ENCODE results near the gene GALNT10. TPM values are rescaled to one million over a fixed set of nuclear protein-coding genes. Genes with fewer than 3 reads are reported as not detected.
A peak's percentile ranks its signal among the peaks of the same experiment; 100 is the strongest.

Gene GALNT10
- total RNA-seq, 1 donor from 2014 or later = 10.4 TPM

DNA sequence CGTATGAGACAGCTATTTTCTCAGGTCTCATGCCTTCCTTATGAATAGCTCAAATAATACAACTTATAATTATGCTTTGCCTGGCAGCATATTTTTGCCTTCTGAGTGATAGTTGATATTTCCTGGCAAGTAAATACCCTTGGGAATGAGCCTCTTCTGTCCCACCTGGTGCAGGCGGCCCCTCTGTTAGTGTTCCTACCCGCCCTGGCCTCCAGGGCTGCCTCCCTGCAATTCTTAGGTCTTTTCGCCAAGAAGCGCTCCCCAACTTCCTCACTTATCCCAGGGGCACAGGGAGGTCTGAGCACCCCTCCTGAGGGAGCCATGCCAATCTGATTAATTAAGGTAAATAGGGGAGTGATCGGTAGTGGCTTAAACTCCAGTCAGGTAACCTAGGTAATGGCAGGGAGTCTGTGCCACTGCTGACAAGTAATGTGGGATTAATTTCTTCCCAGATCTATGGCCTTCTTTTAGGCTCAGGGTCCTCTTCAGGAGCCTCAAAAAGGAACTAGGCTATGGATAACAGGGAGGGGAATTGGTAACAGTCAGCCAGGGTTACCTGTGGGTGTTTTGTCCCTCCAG, 81.5 kb downstream of the GALNT10 start:
- Histone ChIP-seq H3K9ac (ENCODE audit: low read depth in 1 of 3, low read length in 3 of 3) (no peak overlapping the region), H3K27me3 (ENCODE audit: control insufficient read depth in 3 of 3, insufficient read depth in 3 of 3, low read length in 3 of 3) (no peaks in the 10 kb centered on the region), H3K27ac (ENCODE audit: low read depth, low read length) (peak overlapping the region; percentile 38), H3K4me3 (ENCODE audit: low read length in 3 of 3) (no peak overlapping the region), H3K9me3 (ENCODE audit: control insufficient read depth in 3 of 3, low read length in 3 of 3) (no peaks in the 10 kb centered on the region), H3K36me3 (ENCODE audit: control insufficient read depth in 3 of 3, insufficient read depth in 3 of 3, low read length in 3 of 3) (no peaks in the 10 kb centered on the region), H3K4me1 (ENCODE audit: control insufficient read depth in 3 of 3, insufficient read depth in 3 of 3, low read length in 3 of 3) (peaks cover 12 to 30% (median 19%) of the 10 kb centered on the region in 3 donors)

GRCh38 chr5:154273028-154273617, 82.6 kb downstream of the GALNT10 start:
- Histone ChIP-seq H3K9me3 (ENCODE audit: control insufficient read depth in 3 of 3, low read length in 3 of 3) (no peaks in the 10 kb centered on the region), H3K4me3 (ENCODE audit: low read length in 3 of 3) (peak overlapping the region in 1 of 3 donors; percentile 31), H3K4me1 (ENCODE audit: control insufficient read depth in 3 of 3, insufficient read depth in 3 of 3, low read length in 3 of 3) (peaks cover 15 to 36% (median 19%) of the 10 kb centered on the region in 3 donors), H3K27me3 (ENCODE audit: control insufficient read depth in 3 of 3, insufficient read depth in 3 of 3, low read length in 3 of 3) (no peaks in the 10 kb centered on the region), H3K9ac (ENCODE audit: low read depth in 1 of 3, low read length in 3 of 3) (peak overlapping the region in 1 of 3 donors; percentile 24), H3K36me3 (ENCODE audit: control insufficient read depth in 3 of 3, insufficient read depth in 3 of 3, low read length in 3 of 3) (no peaks in the 10 kb centered on the region), H3K27ac (ENCODE audit: low read depth, low read length) (peak overlapping the region; percentile 38)

DNA sequence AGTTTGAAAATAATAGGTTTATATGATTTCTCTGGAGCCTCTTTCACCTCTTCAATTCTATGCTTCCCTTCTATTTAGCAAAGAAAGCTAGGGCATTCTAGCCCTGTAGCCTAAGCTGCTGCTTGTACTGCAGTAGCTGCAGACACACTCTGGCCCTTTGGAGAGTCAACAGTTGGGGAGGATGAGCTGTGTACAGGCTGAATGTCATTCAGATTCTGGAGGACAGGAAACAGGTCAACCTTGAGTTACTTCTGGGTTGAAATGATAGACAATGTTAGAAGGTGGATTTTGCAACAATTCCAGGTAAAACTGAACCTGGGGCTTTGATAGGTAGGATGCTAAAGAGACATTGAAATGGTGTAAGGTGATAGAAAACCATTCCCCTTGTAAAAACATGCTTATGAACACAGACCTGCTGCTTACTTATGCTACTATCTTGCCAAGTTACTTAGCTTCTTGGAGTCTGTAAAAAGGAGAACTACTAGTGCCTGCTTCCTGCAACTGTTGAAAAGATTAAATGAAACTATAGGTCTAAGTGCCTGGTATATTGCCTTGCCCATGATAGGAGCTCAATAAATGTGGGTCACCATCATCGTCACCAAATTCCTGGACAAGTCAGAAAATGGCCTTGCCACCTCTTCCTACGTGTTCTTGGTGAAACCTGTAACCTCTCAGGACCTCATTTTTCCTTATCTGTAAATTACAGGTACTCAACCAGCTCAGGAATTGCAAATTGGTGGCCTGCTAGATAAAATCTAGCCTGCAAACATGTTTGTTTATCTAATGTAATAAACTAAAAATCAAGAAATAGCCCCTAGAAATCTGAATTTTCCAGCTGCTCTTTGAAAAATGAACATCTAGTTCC, 83.7 kb downstream of the GALNT10 start:
- H3K27ac ChIP-seq (ENCODE audit: low read depth, low read length) = no peak overlapping the region
- no peak overlapping the region for H3K9ac ChIP-seq (ENCODE audit: low read depth in 1 of 3, low read length in 3 of 3)
- H3K36me3 ChIP-seq (ENCODE audit: control insufficient read depth in 3 of 3, insufficient read depth in 3 of 3, low read length in 3 of 3) = no peaks in the 10 kb centered on the region
- H3K27me3 ChIP-seq (ENCODE audit: control insufficient read depth in 3 of 3, insufficient read depth in 3 of 3, low read length in 3 of 3) = no peaks in the 10 kb centered on the region
- H3K4me1 ChIP-seq (ENCODE audit: control insufficient read depth in 3 of 3, insufficient read depth in 3 of 3, low read length in 3 of 3) = peaks cover 15 to 36% (median 19%) of the 10 kb centered on the region in 3 donors
- H3K4me3 ChIP-seq (ENCODE audit: low read length in 3 of 3) = no peak overlapping the region
- no peaks in the 10 kb centered on the region for H3K9me3 ChIP-seq (ENCODE audit: control insufficient read depth in 3 of 3, low read length in 3 of 3)

- Histone ChIP-seq H3K9me3 (ENCODE audit: control insufficient read depth in 3 of 3, low read length in 3 of 3) (no peaks in the 10 kb centered on the region), H3K27me3 (ENCODE audit: control insufficient read depth in 3 of 3, insufficient read depth in 3 of 3, low read length in 3 of 3) (no peaks in the 10 kb centered on the region), H3K4me3 (ENCODE audit: low read length in 3 of 3) (no peak overlapping the region), H3K4me1 (ENCODE audit: control insufficient read depth in 3 of 3, insufficient read depth in 3 of 3, low read length in 3 of 3) (peaks cover 12 to 36% (median 19%) of the 10 kb centered on the region in 3 donors), H3K27ac (ENCODE audit: low read depth, low read length) (no peak overlapping the region), H3K36me3 (ENCODE audit: control insufficient read depth in 3 of 3, insufficient read depth in 3 of 3, low read length in 3 of 3) (no peaks in the 10 kb centered on the region), H3K9ac (ENCODE audit: low read depth in 1 of 3, low read length in 3 of 3) (no peak overlapping the region)
Observed at GRCh38 chr5:154274828-154275185, 84.3 kb downstream of the GALNT10 start.

- no peaks in the 10 kb centered on the region for H3K27me3 ChIP-seq (ENCODE audit: control insufficient read depth in 3 of 3, insufficient read depth in 3 of 3, low read length in 3 of 3)
- no peaks in the 10 kb centered on the region for H3K36me3 ChIP-seq (ENCODE audit: control insufficient read depth in 3 of 3, insufficient read depth in 3 of 3, low read length in 3 of 3)
- H3K4me3 ChIP-seq (ENCODE audit: low read length in 3 of 3) = no peak overlapping the region
- H3K9ac ChIP-seq (ENCODE audit: low read depth in 1 of 3, low read length in 3 of 3) = no peak overlapping the region
- no peaks in the 10 kb centered on the region for H3K9me3 ChIP-seq (ENCODE audit: control insufficient read depth in 3 of 3, low read length in 3 of 3)
- H3K27ac ChIP-seq (ENCODE audit: low read depth, low read length) = no peak overlapping the region
- H3K4me1 ChIP-seq (ENCODE audit: control insufficient read depth in 3 of 3, insufficient read depth in 3 of 3, low read length in 3 of 3) = peaks cover 12 to 36% (median 19%) of the 10 kb centered on the region in 3 donors
Observed at GRCh38 chr5:154275566-154275965, 85.0 kb downstream of the GALNT10 start.

DNA sequence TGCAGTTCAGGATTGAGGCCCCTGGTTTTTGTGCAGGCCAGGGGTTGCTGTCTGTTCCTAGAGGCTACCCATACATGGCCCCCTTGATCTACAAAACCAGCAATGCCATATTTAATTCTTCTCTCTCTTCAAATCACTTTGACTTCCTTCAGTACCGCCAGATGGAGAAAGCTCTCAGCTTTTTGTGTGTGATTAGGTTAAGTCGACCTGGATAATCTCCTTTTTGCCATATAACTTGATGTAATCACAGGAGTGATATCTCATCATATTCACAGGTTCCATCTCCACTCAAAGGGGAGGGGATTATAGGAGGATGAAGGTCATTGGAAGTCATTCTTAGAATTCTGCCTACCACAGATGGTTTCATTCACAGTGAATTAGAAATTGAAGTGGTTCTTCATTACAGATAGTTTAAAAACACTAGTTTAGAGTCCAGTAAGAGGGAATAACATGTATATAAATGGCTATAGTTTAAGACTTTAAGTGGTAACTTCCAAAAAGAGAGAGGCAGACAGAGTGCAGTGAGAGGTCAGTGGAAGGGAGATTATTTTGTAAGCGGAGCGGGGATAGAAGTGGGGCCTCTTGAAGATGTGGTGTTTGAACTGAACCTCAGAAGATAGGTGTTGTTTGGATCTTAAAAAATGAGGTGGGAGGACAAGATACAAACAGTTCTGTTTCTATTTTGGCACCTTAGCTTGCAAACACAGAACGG, 85.9 kb downstream of the GALNT10 start:
- H3K36me3 ChIP-seq (ENCODE audit: control insufficient read depth in 3 of 3, insufficient read depth in 3 of 3, low read length in 3 of 3) = no peaks in the 10 kb centered on the region
- no peak overlapping the region for H3K9ac ChIP-seq (ENCODE audit: low read depth in 1 of 3, low read length in 3 of 3)
- no peaks in the 10 kb centered on the region for H3K9me3 ChIP-seq (ENCODE audit: control insufficient read depth in 3 of 3, low read length in 3 of 3)
- no peak overlapping the region for H3K4me3 ChIP-seq (ENCODE audit: low read length in 3 of 3)
- H3K27ac ChIP-seq (ENCODE audit: low read depth, low read length) = no peak overlapping the region
- no peaks in the 10 kb centered on the region for H3K27me3 ChIP-seq (ENCODE audit: control insufficient read depth in 3 of 3, insufficient read depth in 3 of 3, low read length in 3 of 3)
- H3K4me1 ChIP-seq (ENCODE audit: control insufficient read depth in 3 of 3, insufficient read depth in 3 of 3, low read length in 3 of 3) = peaks cover 12 to 36% (median 19%) of the 10 kb centered on the region in 3 donors

DNA sequence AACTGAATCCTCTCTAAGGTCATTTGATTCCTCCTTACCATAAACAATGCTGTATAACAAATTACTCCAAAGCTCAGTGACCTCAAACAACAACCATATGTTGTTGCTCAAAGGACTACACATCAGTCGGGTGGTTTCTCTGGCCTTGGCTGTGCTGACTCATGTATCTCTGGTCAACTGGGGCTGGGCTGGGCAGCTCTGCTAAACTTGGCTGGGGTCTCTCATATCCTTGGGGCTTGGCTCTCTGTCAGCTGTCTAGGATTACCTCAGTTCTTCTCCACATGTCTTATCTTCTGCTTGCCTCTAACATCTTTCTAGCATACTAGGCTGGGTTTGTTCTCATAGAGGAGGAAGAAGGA, 86.4 kb downstream of the GALNT10 start:
- Histone ChIP-seq H3K36me3 (ENCODE audit: control insufficient read depth in 3 of 3, insufficient read depth in 3 of 3, low read length in 3 of 3) (no peaks in the 10 kb centered on the region), H3K9me3 (ENCODE audit: control insufficient read depth in 3 of 3, low read length in 3 of 3) (no peaks in the 10 kb centered on the region), H3K4me1 (ENCODE audit: control insufficient read depth in 3 of 3, insufficient read depth in 3 of 3, low read length in 3 of 3) (peaks cover 11 to 36% (median 16%) of the 10 kb centered on the region in 3 donors), H3K27me3 (ENCODE audit: control insufficient read depth in 3 of 3, insufficient read depth in 3 of 3, low read length in 3 of 3) (no peaks in the 10 kb centered on the region), H3K9ac (ENCODE audit: low read depth in 1 of 3, low read length in 3 of 3) (no peak overlapping the region), H3K4me3 (ENCODE audit: low read length in 3 of 3) (no peak overlapping the region), H3K27ac (ENCODE audit: low read depth, low read length) (no peak overlapping the region)

GRCh38 chr5:154277499-154277898, 87.0 kb downstream of the GALNT10 start:
- H3K27ac ChIP-seq (ENCODE audit: low read depth, low read length) = no peak overlapping the region
- H3K9me3 ChIP-seq (ENCODE audit: control insufficient read depth in 3 of 3, low read length in 3 of 3) = no peaks in the 10 kb centered on the region
- no peaks in the 10 kb centered on the region for H3K27me3 ChIP-seq (ENCODE audit: control insufficient read depth in 3 of 3, insufficient read depth in 3 of 3, low read length in 3 of 3)
- H3K36me3 ChIP-seq (ENCODE audit: control insufficient read depth in 3 of 3, insufficient read depth in 3 of 3, low read length in 3 of 3) = no peaks in the 10 kb centered on the region
- H3K9ac ChIP-seq (ENCODE audit: low read depth in 1 of 3, low read length in 3 of 3) = no peak overlapping the region
- peaks cover 9 to 32% (median 11%) of the 10 kb centered on the region in 3 donors for H3K4me1 ChIP-seq (ENCODE audit: control insufficient read depth in 3 of 3, insufficient read depth in 3 of 3, low read length in 3 of 3)
- H3K4me3 ChIP-seq (ENCODE audit: low read length in 3 of 3) = no peak overlapping the region

GRCh38 chr5:154278186-154278585, 87.7 kb downstream of the GALNT10 start:
- Histone ChIP-seq H3K4me1 (ENCODE audit: control insufficient read depth in 3 of 3, insufficient read depth in 3 of 3, low read length in 3 of 3) (peaks cover 4 to 26% (median 6%) of the 10 kb centered on the region in 3 donors), H3K4me3 (ENCODE audit: low read length in 3 of 3) (no peak overlapping the region), H3K9ac (ENCODE audit: low read depth in 1 of 3, low read length in 3 of 3) (no peak overlapping the region), H3K27ac (ENCODE audit: low read depth, low read length) (no peak overlapping the region), H3K36me3 (ENCODE audit: control insufficient read depth in 3 of 3, insufficient read depth in 3 of 3, low read length in 3 of 3) (no peaks in the 10 kb centered on the region), H3K27me3 (ENCODE audit: control insufficient read depth in 3 of 3, insufficient read depth in 3 of 3, low read length in 3 of 3) (no peaks in the 10 kb centered on the region), H3K9me3 (ENCODE audit: control insufficient read depth in 3 of 3, low read length in 3 of 3) (no peaks in the 10 kb centered on the region)
